CD14-positive monocyte (primary cell): ENCODE measurements around the gene MAPK8IP2. TPM values are rescaled to one million over a fixed set of nuclear protein-coding genes. Genes with fewer than 3 reads are reported as not detected.
A peak's percentile ranks its signal among the peaks of the same experiment; 100 is the strongest.
"Not testable (repeated sequence)": the region's sequence is repeated elsewhere in the genome, so short reads cannot be mapped to it uniquely, and the experiment has no call there.

ENCODE experiments used
- DNase-seq, 3 donors: peaks; one replicate each; pipeline ENCODE4 v3.0.0-alpha.2; 2011 to 2022
- H2AFZ ChIP-seq: 2 replicates; pipeline ENCODE4 v1.6.0; 2012; ENCODE audit warnings: mild to moderate bottlenecking, low read depth, low read length, inconsistent platforms; ENCODE audit not compliant: insufficient read depth, poor library complexity, severe bottlenecking
- H3K27ac ChIP-seq, 2 donors: 1 replicate in 1 of 2; 2 replicates in 1 of 2; pipeline ENCODE4 v1.5.1; 2012 to 2013; ENCODE audit warnings: low read length in 2 of 2, control low read depth in 1 of 2, inconsistent platforms in 1 of 2, low read depth in 1 of 2, mild to moderate bottlenecking in 1 of 2
- H3K27me3 ChIP-seq, 2 donors: one replicate each; pipeline versions ENCODE4 v1.6.0 to v1.6.1; 2011 to 2013; ENCODE audit warnings: low read length in 2 of 2; ENCODE audit not compliant: control insufficient read depth in 2 of 2, insufficient read depth in 2 of 2
- H3K36me3 ChIP-seq, 2 donors: replicated peaks in 1 of 2; 1 replicate in 1 of 2; 2 replicates in 1 of 2; pipeline versions ENCODE4 v1.5.1 to v1.6.1; 2012 to 2013; ENCODE audit warnings: low read length in 2 of 2, control low read depth in 1 of 2, inconsistent platforms in 1 of 2, mild to moderate bottlenecking in 1 of 2; ENCODE audit not compliant: insufficient read depth in 2 of 2, control insufficient read depth in 1 of 2
- H3K4me1 ChIP-seq, 2 donors: 1 replicate in 1 of 2; 2 replicates in 1 of 2; pipeline versions ENCODE4 v1.5.1 to v1.6.1; 2012 to 2013; ENCODE audit warnings: low read length in 2 of 2, control low read depth in 1 of 2, inconsistent platforms in 1 of 2, mild to moderate bottlenecking in 1 of 2, moderate library complexity in 1 of 2; ENCODE audit not compliant: insufficient read depth in 2 of 2, control insufficient read depth in 1 of 2
- H3K4me2 ChIP-seq: replicated peaks from 2 replicates; pipeline ENCODE3; 2012; ENCODE audit warnings: low read length, moderate library complexity, mild to moderate bottlenecking; ENCODE audit not compliant: poor library complexity, severe bottlenecking; ENCODE audit errors: extremely low read depth
- H3K4me3 ChIP-seq, 3 experiments: fragments of 200-600 bp in 1 of 3; sonication (generic) in 1 of 3; replicated peaks in 1 of 3; 1 replicate in 2 of 3; 2 replicates in 1 of 3; pipeline ENCODE4 v1.5.1; 2011 to 2013; ENCODE audit warnings: low read length in 3 of 3, mild to moderate bottlenecking in 3 of 3, control low read depth in 2 of 3, low read depth in 2 of 3, inconsistent platforms in 1 of 3, moderate library complexity in 1 of 3
- H3K79me2 ChIP-seq: 2 replicates; pipeline ENCODE4 v1.6.0; 2012; ENCODE audit warnings: mild to moderate bottlenecking, control low read depth, inconsistent platforms, low read length, moderate library complexity; ENCODE audit not compliant: insufficient read depth
- H3K9ac ChIP-seq: 2 replicates; pipeline ENCODE4 v1.6.0; 2017; ENCODE audit warnings: low read length, mild to moderate bottlenecking; ENCODE audit not compliant: insufficient read depth, poor library complexity, severe bottlenecking
- H3K9me3 ChIP-seq, 2 donors: replicated peaks in 1 of 2; 1 replicate in 1 of 2; 2 replicates in 1 of 2; pipeline versions ENCODE4 v1.5.1 to v1.6.1; 2012 to 2013; ENCODE audit warnings: low read length in 2 of 2, control low read depth in 1 of 2; ENCODE audit not compliant: control insufficient read depth in 1 of 2, insufficient read depth in 1 of 2
- H4K20me1 ChIP-seq: 2 replicates; pipeline ENCODE4 v1.6.0; 2012; ENCODE audit warnings: mild to moderate bottlenecking, low read length, control low read depth, moderate library complexity; ENCODE audit not compliant: insufficient read depth
- H3K27ac Mint-ChIP-seq, 7 donors: one replicate each; pipeline ENCODE4 v1.8.0; 2020; ENCODE audit warnings: mild to moderate bottlenecking in 7 of 7, mixed read lengths in 7 of 7, moderate library complexity in 6 of 7, inconsistent platforms in 2 of 7
- H3K27me3 Mint-ChIP-seq, 3 donors: one replicate each; pipeline ENCODE4 v1.8.0; 2021 to 2022; ENCODE audit warnings: low read depth in 3 of 3, mild to moderate bottlenecking in 3 of 3, mixed read lengths in 3 of 3, moderate library complexity in 3 of 3, inconsistent platforms in 1 of 3
- H3K36me3 Mint-ChIP-seq, 2 donors: one replicate each; pipeline ENCODE4 v1.8.0; 2020; ENCODE audit warnings: mixed read lengths in 2 of 2, inconsistent platforms in 1 of 2, mild to moderate bottlenecking in 1 of 2
- H3K4me1 Mint-ChIP-seq: one replicate; pipeline ENCODE4 v1.8.0; 2020; ENCODE audit warnings: mild to moderate bottlenecking, mixed read lengths
- H3K4me3 Mint-ChIP-seq, 2 donors: one replicate each; pipeline ENCODE4 v1.8.0; 2020; ENCODE audit warnings: mild to moderate bottlenecking in 2 of 2, mixed read lengths in 2 of 2, moderate library complexity in 1 of 2
- H3K9me3 Mint-ChIP-seq, 7 donors: one replicate each; pipeline ENCODE4 v1.8.0; 2020 to 2022; ENCODE audit warnings: mixed read lengths in 7 of 7, mild to moderate bottlenecking in 6 of 7, moderate library complexity in 6 of 7, inconsistent platforms in 2 of 7
- WGBS: methylation state at CpG from one replicate; pipeline ENCODE4 v1.1.5; 2013; ENCODE audit warnings: missing lambda C conversion rate; ENCODE audit not compliant: insufficient coverage; 5-methylcytosine and 5-hydroxymethylcytosine counted together
- intact Hi-C, 2 donors: fragments of 100-400 bp; cut with micrococcal nuclease; formaldehyde crosslinking; loops; one replicate each; pipeline versions ENCODE4 v1.15.0 to v1.15.1; 2023
- polyA plus RNA-seq, 3 donors: library from polyadenylated mRNA; depleted of rRNA in 1 of 3; unstranded in 2 of 3; stranded (reverse) in 1 of 3; fragments of 300-500 nt in 2 of 3; fragments of >200 nt in 1 of 3; fragmentation: Illumina TruSeq in 2 of 3; gene quantifications; 1 replicate in 2 of 3; 2 replicates in 1 of 3; pipeline ENCODE4 v1.2.3, GENCODE V29; 2012 to 2021
- TF ChIP-seq, protein P1 (sequence below): fragments of 200-600 bp; IDR thresholded peaks from one replicate; pipeline ENCODE4 v1.8.0; 2022; ENCODE audit warnings: antibody characterized with exemption, mild to moderate bottlenecking

The MAPK8IP2 gene
- polyA plus RNA-seq, 3 donors, result 0.17 TPM; not detected in 2

- Histone ChIP-seq H3K79me2 (no peaks in the 10 kb centered on the region), H4K20me1 (no peaks in the 10 kb centered on the region), H3K9ac (no peak overlapping the region), H3K27me3 (no peaks in the 10 kb centered on the region), H3K4me1 (peaks cover 0 to 15% of the 10 kb centered on the region in 2 donors), H2AFZ (peak overlapping the region; percentile 21), H3K36me3 (no peaks in the 10 kb centered on the region), H3K9me3 (no peaks in the 10 kb centered on the region), H3K4me2 (no peak overlapping the region), H3K4me3 (no peak overlapping the region), H3K27ac (no peak overlapping the region)
- intact Hi-C loops, result no loop called here
- no peaks in the 10 kb centered on the region for H3K36me3 Mint-ChIP-seq
- H3K9me3 Mint-ChIP-seq, result peaks cover 0 to 13% (median 0%) of the 10 kb centered on the region in 7 donors
- peak in 1 of 3 donors; percentile 52 for DNase-seq
- H3K27ac Mint-ChIP-seq, result peak overlapping the region in 1 of 7 donors; percentile 50
- WGBS, result 83% methylated on average over 20 of the region's 23 CpGs
- H3K4me3 Mint-ChIP-seq, result no peak overlapping the region
- peaks cover 2 to 12% (median 8%) of the 10 kb centered on the region in 3 donors for H3K27me3 Mint-ChIP-seq
- TF ChIP-seq, protein P1, sequence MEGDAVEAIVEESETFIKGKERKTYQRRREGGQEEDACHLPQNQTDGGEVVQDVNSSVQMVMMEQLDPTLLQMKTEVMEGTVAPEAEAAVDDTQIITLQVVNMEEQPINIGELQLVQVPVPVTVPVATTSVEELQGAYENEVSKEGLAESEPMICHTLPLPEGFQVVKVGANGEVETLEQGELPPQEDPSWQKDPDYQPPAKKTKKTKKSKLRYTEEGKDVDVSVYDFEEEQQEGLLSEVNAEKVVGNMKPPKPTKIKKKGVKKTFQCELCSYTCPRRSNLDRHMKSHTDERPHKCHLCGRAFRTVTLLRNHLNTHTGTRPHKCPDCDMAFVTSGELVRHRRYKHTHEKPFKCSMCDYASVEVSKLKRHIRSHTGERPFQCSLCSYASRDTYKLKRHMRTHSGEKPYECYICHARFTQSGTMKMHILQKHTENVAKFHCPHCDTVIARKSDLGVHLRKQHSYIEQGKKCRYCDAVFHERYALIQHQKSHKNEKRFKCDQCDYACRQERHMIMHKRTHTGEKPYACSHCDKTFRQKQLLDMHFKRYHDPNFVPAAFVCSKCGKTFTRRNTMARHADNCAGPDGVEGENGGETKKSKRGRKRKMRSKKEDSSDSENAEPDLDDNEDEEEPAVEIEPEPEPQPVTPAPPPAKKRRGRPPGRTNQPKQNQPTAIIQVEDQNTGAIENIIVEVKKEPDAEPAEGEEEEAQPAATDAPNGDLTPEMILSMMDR, result no peak
- H3K4me1 Mint-ChIP-seq, result peaks cover 3% of the 10 kb centered on the region
Measured at GRCh38 chr22:50656122-50657070, 55.8 kb downstream of the MAPK8IP2 start.

GRCh38 chr22:50657925-50658324, 57.3 kb downstream of the MAPK8IP2 start:
- Histone ChIP-seq H3K79me2 (no peaks in the 10 kb centered on the region), H3K27ac (no peak overlapping the region), H3K4me1 (peaks cover 0 to 15% of the 10 kb centered on the region in 2 donors), H3K36me3 (no peaks in the 10 kb centered on the region), H3K4me2 (no peak overlapping the region), H3K27me3 (no peaks in the 10 kb centered on the region), H2AFZ (no peak overlapping the region), H3K9ac (no peak overlapping the region), H4K20me1 (no peaks in the 10 kb centered on the region), H3K9me3 (no peaks in the 10 kb centered on the region), H3K4me3 (no peak overlapping the region)
- no peak for DNase-seq
- intact Hi-C loops, result no loop called here
- Mint-ChIP-seq H3K36me3 (no peaks in the 10 kb centered on the region), H3K27me3 (peaks cover 2 to 12% (median 4%) of the 10 kb centered on the region in 3 donors), H3K4me3 (no peak overlapping the region), H3K27ac (no peak overlapping the region), H3K4me1 (peaks cover 3% of the 10 kb centered on the region), H3K9me3 (peaks cover 0 to 13% (median 0%) of the 10 kb centered on the region in 7 donors)
- 42% methylated on average over 1 of the region's 4 CpGs for WGBS
- TF ChIP-seq, protein P1, result no peak

- WGBS, result 100% methylated on average over 1 of the region's 7 CpGs
- H3K4me1 ChIP-seq, result peaks cover 0 to 15% of the 10 kb centered on the region in 2 donors
- H3K36me3 Mint-ChIP-seq, H3K4me3 Mint-ChIP-seq, H3K9me3 ChIP-seq, H3K9me3 Mint-ChIP-seq, H3K9ac ChIP-seq, H2AFZ ChIP-seq, H3K4me1 Mint-ChIP-seq, H3K4me3 ChIP-seq, H3K27ac Mint-ChIP-seq, intact Hi-C loops, H3K4me2 ChIP-seq, H3K36me3 ChIP-seq, DNase-seq, H4K20me1 ChIP-seq, H3K27ac ChIP-seq, H3K79me2 ChIP-seq, H3K27me3 ChIP-seq: not testable (repeated sequence)
- peaks cover 1 to 10% (median 4%) of the 10 kb centered on the region in 3 donors for H3K27me3 Mint-ChIP-seq
Measured at GRCh38 chr22:50659711-50660110, 59.1 kb downstream of the MAPK8IP2 start.
